Measurements from ENCODE around the gene IPO5.
"Not testable (repeated sequence)": the region's sequence is repeated elsewhere in the genome, so short reads cannot be mapped to it uniquely, and the experiment has no call there.

Gene IPO5

DNA sequence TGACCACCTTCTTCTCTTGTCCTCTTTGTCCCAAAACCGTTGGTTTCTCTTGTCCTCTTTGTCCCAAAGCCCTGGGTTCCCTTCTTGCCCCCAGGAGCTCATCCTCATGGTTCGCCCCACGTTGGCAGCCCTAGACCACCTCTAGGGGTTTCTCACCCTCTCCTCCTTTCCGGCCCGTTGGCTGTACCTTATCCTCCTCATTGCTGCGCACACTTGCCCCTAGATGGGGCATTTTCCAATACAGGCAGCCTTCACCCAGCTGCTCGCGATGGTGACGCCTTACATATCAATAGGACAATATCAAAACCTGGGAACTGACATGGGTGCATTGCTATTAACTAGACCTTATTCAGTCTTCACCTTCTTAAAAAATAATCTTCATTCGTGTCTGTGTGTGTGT lies 86.5 kb downstream of the IPO5 start:
- TF ChIP-seq, protein P1, sequence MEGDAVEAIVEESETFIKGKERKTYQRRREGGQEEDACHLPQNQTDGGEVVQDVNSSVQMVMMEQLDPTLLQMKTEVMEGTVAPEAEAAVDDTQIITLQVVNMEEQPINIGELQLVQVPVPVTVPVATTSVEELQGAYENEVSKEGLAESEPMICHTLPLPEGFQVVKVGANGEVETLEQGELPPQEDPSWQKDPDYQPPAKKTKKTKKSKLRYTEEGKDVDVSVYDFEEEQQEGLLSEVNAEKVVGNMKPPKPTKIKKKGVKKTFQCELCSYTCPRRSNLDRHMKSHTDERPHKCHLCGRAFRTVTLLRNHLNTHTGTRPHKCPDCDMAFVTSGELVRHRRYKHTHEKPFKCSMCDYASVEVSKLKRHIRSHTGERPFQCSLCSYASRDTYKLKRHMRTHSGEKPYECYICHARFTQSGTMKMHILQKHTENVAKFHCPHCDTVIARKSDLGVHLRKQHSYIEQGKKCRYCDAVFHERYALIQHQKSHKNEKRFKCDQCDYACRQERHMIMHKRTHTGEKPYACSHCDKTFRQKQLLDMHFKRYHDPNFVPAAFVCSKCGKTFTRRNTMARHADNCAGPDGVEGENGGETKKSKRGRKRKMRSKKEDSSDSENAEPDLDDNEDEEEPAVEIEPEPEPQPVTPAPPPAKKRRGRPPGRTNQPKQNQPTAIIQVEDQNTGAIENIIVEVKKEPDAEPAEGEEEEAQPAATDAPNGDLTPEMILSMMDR (conservative IDR thresholded peaks at IDR 0.05; ENCODE audit: low read depth, low read length): no peak
- H3K4me3 ChIP-seq (ENCODE audit: low read length): no peak overlapping the region

DNA sequence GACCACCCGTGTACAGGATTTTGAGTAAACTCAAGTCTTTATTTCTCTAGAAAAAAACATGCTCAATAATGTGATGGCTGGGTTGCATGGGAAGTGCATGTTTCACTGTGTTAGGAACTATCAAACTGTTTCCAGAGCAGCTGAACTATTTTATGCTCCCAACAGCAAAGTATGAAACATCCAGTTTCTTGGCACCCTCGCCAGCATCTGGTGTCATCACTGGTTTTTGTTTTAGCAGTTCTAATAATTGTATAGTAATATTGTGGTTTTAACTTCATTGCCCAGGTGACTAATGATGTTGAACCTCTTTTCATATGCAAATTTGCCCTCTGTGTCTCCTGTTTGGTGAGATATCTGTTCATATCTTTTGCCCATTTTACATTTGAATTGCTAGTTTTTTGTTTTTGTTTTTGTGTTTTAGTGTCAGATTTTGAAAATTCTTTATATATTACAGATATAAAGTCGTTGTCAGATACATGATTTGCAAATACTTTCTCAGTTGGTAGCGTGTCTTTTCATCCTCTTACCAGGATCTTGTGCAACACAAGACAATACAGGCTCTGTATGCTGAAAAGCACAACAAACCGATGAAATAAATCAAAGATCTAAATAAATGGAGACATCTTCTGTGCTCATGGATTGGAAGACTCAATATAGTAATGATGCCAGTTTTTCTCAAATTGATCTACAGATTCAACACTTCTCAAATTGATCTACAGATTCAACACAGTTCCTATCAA lies 87.8 kb downstream of the IPO5 start:
- no peak for DNase-seq (ENCODE audit: low read depth)
- no peak overlapping the region for H3K4me3 ChIP-seq (ENCODE audit: low read length)
- TF ChIP-seq, protein P1 (conservative IDR thresholded peaks at IDR 0.05; ENCODE audit: low read depth, low read length): no peak

More for the DNA sequence above, 86.5 kb downstream of the IPO5 start:
- DNase-seq (ENCODE audit: low read depth): no peak

DNA sequence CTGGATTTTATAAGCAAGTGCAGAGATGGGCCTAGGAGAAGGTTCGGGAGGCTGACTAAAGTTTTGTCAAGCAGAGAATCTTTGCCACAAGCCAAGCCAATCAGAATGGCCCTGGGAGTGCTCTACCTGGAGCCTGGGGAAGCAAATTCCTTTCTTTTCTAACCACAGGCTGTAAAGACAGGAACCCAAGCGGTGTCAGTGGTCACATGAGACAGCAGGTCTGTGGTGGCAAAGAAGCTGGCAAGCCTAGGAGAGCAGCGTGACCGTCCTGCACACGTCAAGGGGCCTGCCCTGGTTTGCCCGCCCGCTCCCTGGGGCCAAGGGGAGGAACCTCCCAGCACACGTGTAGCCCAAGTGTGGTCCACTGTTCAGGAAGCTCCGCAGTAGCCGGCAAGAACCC lies 90.8 kb downstream of the IPO5 start:
- no peak overlapping the region for H3K4me3 ChIP-seq (ENCODE audit: low read length)
- TF ChIP-seq, protein P1 (conservative IDR thresholded peaks at IDR 0.05; ENCODE audit: low read depth, low read length): no peak
- DNase-seq (ENCODE audit: low read depth): no peak

DNA sequence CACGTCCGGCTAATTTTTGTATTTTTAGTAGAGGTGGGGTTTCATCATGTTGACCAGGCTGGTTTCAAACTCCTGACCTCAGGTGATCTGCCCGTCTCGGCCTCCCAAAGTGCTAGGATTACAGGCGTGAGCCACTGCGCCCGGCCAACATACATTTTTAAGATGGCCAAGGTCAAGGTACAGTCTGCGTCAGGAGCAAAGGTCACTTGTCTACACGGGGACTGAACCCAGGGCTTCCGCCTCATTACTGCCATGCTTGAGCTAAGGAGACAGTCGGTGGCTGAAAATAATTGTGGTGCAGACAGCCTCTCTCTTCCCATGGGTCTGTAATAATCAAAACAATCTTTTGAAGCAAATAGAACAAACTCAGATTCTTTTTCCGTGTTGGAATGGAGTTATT lies 94.3 kb downstream of the IPO5 start:
- H3K4me3 ChIP-seq (ENCODE audit: low read length); DNase-seq (ENCODE audit: low read depth): not testable (repeated sequence)

DNA sequence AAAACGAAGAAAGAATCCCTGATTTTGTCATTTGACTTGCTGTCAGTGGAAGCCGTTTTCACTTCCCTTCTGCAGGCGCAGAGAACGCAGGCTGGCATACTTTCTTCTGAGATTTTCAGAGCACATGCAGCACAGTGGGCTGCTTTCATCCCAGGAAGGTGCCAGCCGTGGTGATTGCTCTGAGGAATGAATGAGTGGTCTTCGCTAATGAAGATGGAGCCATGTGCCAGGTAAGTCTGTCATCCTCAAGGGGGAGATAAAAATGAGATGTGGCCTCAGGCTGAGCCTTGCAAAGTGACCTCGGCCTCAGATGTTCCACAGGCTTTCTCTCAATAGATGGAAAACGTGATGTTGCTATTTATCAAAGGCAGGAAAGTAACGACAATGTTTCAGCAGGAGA lies 94.8 kb downstream of the IPO5 start:
- H3K4me3 ChIP-seq (ENCODE audit: low read length): no peak overlapping the region
- TF ChIP-seq, protein P1 (conservative IDR thresholded peaks at IDR 0.05; ENCODE audit: low read depth, low read length): no peak
- DNase-seq (ENCODE audit: low read depth): no peak

DNA sequence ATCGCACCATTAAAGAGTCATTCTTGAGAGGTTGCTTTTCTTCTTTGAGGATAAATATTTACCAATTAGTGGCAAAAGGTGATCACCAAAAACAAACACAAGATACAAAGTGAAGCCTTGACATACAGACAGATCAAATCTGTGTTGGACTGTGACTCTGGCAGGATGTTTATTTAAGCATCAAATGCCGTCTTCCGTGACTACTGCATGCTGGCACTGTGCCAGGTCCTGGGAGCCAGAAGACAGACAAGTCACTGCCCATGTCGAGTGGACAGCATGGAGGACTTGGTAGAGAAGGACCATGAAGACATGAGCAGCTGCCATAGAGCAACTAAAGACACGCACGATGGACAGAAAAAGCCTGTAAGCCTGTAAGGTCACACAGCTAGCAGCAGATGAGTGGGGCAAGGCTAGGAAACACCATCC lies 96.6 kb downstream of the IPO5 start:
- DNase-seq (ENCODE audit: low read depth): no peak
- TF ChIP-seq, protein P1 (conservative IDR thresholded peaks at IDR 0.05; ENCODE audit: low read depth, low read length): no peak
- H3K4me3 ChIP-seq (ENCODE audit: low read length): no peak overlapping the region

DNA sequence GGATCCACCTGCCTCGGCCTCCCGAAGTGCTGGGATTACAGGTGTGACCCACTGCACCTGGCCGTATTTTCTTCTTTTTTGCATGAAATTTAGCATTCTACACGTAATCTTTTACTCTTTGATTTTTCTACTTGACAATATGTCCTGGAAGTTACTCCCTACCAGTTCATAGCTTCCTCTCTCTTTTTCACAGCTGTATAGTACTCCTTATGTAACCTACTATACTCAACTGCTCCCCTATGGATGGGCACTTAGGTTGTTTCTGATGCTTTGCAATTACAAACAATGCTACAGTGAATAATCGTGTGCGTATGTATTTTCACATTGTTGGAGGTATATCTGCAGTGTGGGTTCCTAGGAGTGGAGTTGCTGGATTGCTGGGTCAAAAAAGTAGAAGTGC lies 98.9 kb downstream of the IPO5 start:
- TF ChIP-seq, protein P1 (conservative IDR thresholded peaks at IDR 0.05; ENCODE audit: low read depth, low read length): no peak
- DNase-seq (ENCODE audit: low read depth): no peak

More for the DNA sequence above, 98.9 kb downstream of the IPO5 start:
- H3K4me3 ChIP-seq (ENCODE audit: low read length): no peak overlapping the region
